HepG2 (cell line): ENCODE results near the gene THEMIS. TPM values are rescaled to one million over a fixed set of nuclear protein-coding genes. Genes with fewer than 3 reads are reported as not detected.

Experiments
- ATAC-seq: fragments of 200-7000 bp; cut with Tn5 transposase; 3 replicates; pipeline ENCODE4 v1.9.1; 2020; ENCODE audit warnings: mild to moderate bottlenecking, moderate library complexity
- BruUV-seq: library from RNA; stranded (reverse); fragments of 400-500 nt; replicated peaks from 2 replicates; lab custom pipeline; 2021; lab: Mats Ljungman, UMichigan
- CTCF ChIA-PET: fragments of 300-600 bp; formaldehyde crosslinking; extraction: SDS; loops from one replicate; lab custom pipeline; 2021; ENCODE audit warnings: low total read pairs, inconsistent platforms, low intra/inter-chr PET ratio; lab: Yijun Ruan, JAX
- POLR2A ChIA-PET: fragments of 350-600 bp; sonication (Branson Sonifier 250); formaldehyde crosslinking; loops from one replicate; lab custom pipeline; 2020; ENCODE audit warnings: antibody characterized with exemption, inconsistent platforms; lab: Yijun Ruan, JAX
- DNase-seq: peaks from one replicate; pipeline ENCODE4 v3.0.0-alpha.2; 2015; ENCODE audit warnings: low spot score
- FAIRE-seq: peaks from 3 replicates; lab custom pipeline; 2011; peaks lifted over from hg19 to GRCh38; lab: Jason Lieb, UNC
- H2AFZ ChIP-seq: one replicate; pipeline ENCODE4 v1.6.1; 2011; ENCODE audit warnings: low read length, inconsistent platforms
- H3K27ac ChIP-seq: fragments of 300-600 bp; 3 replicates; pipeline ENCODE4 v1.8.0; 2011; ENCODE audit warnings: mixed run types, mild to moderate bottlenecking, mixed read lengths, low read length, inconsistent platforms; ENCODE audit not compliant: insufficient read depth; ENCODE audit errors: extremely low read length
- H3K27me3 ChIP-seq, 2 experiments: fragments of 200-600 bp in 1 of 2; 2 replicates in 1 of 2; 3 replicates in 1 of 2; pipeline versions ENCODE4 v1.6.0 to v1.8.0; 2011; ENCODE audit warnings: low read length in 2 of 2, mild to moderate bottlenecking in 2 of 2, moderate library complexity in 2 of 2, inconsistent platforms in 1 of 2; ENCODE audit not compliant: insufficient read depth in 2 of 2, control insufficient read depth in 1 of 2
- H3K36me3 ChIP-seq, 2 experiments: fragments of 200-600 bp in 1 of 2; replicated peaks in 1 of 2; 2 replicates in 1 of 2; 3 replicates in 1 of 2; pipeline versions ENCODE4 v1.5.1 to v1.8.0; 2011; ENCODE audit warnings: low read length in 2 of 2, inconsistent platforms in 1 of 2; ENCODE audit not compliant: insufficient read depth in 2 of 2, control insufficient read depth in 1 of 2
- H3K4me1 ChIP-seq: 2 replicates; pipeline ENCODE4 v1.5.1; 2012; ENCODE audit warnings: low read length, inconsistent platforms; ENCODE audit not compliant: insufficient read depth
- H3K4me2 ChIP-seq: 2 replicates; pipeline ENCODE4 v1.6.0; 2011; ENCODE audit warnings: low read depth, low read length, inconsistent platforms
- H3K4me3 ChIP-seq, 3 experiments: fragments of 200-600 bp in 1 of 3; sonication (generic), shearing (Covaris generic) in 1 of 3; replicated peaks in 1 of 3; 2 replicates each; pipeline ENCODE4 v1.5.1; 2011 to 2016; ENCODE audit warnings: low read length in 3 of 3, inconsistent platforms in 2 of 3, low read depth in 2 of 3, mild to moderate bottlenecking in 2 of 3, control low read depth in 1 of 3, mixed read lengths in 1 of 3; ENCODE audit not compliant: insufficient read depth in 1 of 3
- H3K79me2 ChIP-seq: one replicate; pipeline ENCODE4 v1.6.1; 2011; ENCODE audit warnings: low read length, inconsistent platforms; ENCODE audit not compliant: insufficient read depth
- H3K9ac ChIP-seq: 2 replicates; pipeline ENCODE4 v1.6.0; 2011; ENCODE audit warnings: mild to moderate bottlenecking, low read depth, low read length, inconsistent platforms; ENCODE audit not compliant: insufficient read depth
- H3K9me3 ChIP-seq: 2 replicates; pipeline ENCODE4 v1.5.1; 2012; ENCODE audit warnings: mild to moderate bottlenecking, low read length
- H4K20me1 ChIP-seq: 2 replicates; pipeline ENCODE4 v1.6.0; 2011; ENCODE audit warnings: inconsistent platforms, mild to moderate bottlenecking, low read length, moderate library complexity; ENCODE audit not compliant: insufficient read depth
- ATF1 ChIP-seq: IDR thresholded peaks from 2 replicates; pipeline ENCODE4 v1.6.1; 2016; ENCODE audit warnings: mild to moderate bottlenecking, control low read depth
- HES4 ChIP-seq: sonication (generic); formaldehyde crosslinking; IDR thresholded peaks from 2 replicates; pipeline ENCODE4 v1.9.0; 2021; ENCODE audit warnings: mild to moderate bottlenecking, missing genetic modification reagents, borderline replicate concordance
- TCF7L2 ChIP-seq: IDR thresholded peaks from 2 replicates; pipeline ENCODE4 v1.6.1; 2011; ENCODE audit warnings: mild to moderate bottlenecking, low read depth, low read length, moderate library complexity
- ZNF143 ChIP-seq: sonication (generic); formaldehyde crosslinking; IDR thresholded peaks from 2 replicates; pipeline ENCODE4 v1.4.0; 2020; ENCODE audit warnings: missing genetic modification reagents
- ZNF570 ChIP-seq: sonication (generic); formaldehyde crosslinking; IDR thresholded peaks from 2 replicates; pipeline ENCODE4 v1.4.0; 2020; ENCODE audit warnings: mild to moderate bottlenecking, missing genetic modification reagents, borderline replicate concordance
- ZNF816 ChIP-seq: sonication (generic); formaldehyde crosslinking; IDR thresholded peaks from 2 replicates; pipeline ENCODE4 v1.8.0; 2022; ENCODE audit warnings: missing genetic modification reagents, mild to moderate bottlenecking, borderline replicate concordance
- ZSCAN31 ChIP-seq: sonication (generic); formaldehyde crosslinking; IDR thresholded peaks from 2 replicates; pipeline ENCODE4 v1.5.0; 2020; ENCODE audit warnings: low read depth, mild to moderate bottlenecking, missing genetic modification reagents
- in situ Hi-C: cut with HindIII; loops from 2 replicates; pipeline ENCODE4 v1.10.0; 2017; ENCODE audit warnings: low pct_unique_long_range_greater_than_20kb; ENCODE audit not compliant: extremely low pct_ligation_motif_present
- intact Hi-C: fragments of 100-400 bp; cut with micrococcal nuclease; formaldehyde crosslinking; loops from one replicate; pipeline ENCODE4 v1.10.0; 2022; ENCODE audit not compliant: unreplicated experiment
- polyA plus RNA-seq, 8 experiments: library from polyadenylated mRNA; depleted of rRNA in 3 of 8; stranded (reverse) in 7 of 8; unstranded in 1 of 8; fragments of >200 nt; fragmentation: Illumina TruSeq in 4 of 8; extraction: Trizol in 4 of 8; gene quantifications; 2 replicates each; pipeline versions ENCODE4 v1.2.1 to v1.2.3, GENCODE V29; 2011 to 2016; ENCODE audit warnings: low read depth in 4 of 8, missing spikeins in 1 of 8, mixed read lengths in 1 of 8; ENCODE audit not compliant: insufficient read depth in 1 of 8
- total RNA-seq, 5 experiments: library from RNA; depleted of rRNA; stranded (reverse); fragments of >200 nt; fragmentation: Illumina TruSeq; extraction: Trizol; gene quantifications; 2 replicates each; pipeline ENCODE4 v1.2.3, GENCODE V29; 2016; ENCODE audit warnings: low read depth in 1 of 5
- TF ChIP-seq, protein P1 (sequence below): fragments of 450-650 bp; IDR thresholded peaks from 2 replicates; pipeline ENCODE4 v1.6.1; 2017
- TF ChIP-seq, protein P2 (sequence below): sonication (generic); formaldehyde crosslinking; IDR thresholded peaks from 2 replicates; pipeline ENCODE4 v1.9.0; 2021; ENCODE audit warnings: missing genetic modification reagents, borderline replicate concordance
- TF ChIP-seq, protein P3 (sequence below): sonication (generic); formaldehyde crosslinking; IDR thresholded peaks from 2 replicates; pipeline ENCODE4 v1.4.0; 2020; ENCODE audit warnings: missing genetic modification reagents

THEMIS gene
- total and polyA plus RNA-seq, 2 of the 13 experiments (the other 11 are each of a cell fraction or from before 2014, with no cell fraction given), result not detected

DNA sequence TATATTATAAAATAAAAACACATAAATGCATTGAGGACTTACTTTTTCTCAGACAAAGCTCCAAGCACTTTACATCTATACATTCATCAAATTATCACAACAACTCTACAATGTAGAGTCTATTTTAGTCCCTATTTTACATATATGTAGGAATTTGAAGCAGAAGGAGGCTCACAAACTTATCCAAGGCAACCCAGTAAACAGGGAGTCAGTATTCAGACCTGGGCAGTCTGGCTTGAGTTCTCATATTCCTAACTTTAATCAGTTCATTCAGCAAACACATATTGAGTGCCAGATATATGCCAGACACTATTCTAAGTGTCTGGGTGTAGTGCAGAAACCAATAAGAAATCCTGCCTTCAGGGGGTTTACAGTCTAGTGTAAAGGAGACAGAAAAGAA lies 194.6 kb downstream of the THEMIS start (continued):
- TF ChIP-seq, protein P1, sequence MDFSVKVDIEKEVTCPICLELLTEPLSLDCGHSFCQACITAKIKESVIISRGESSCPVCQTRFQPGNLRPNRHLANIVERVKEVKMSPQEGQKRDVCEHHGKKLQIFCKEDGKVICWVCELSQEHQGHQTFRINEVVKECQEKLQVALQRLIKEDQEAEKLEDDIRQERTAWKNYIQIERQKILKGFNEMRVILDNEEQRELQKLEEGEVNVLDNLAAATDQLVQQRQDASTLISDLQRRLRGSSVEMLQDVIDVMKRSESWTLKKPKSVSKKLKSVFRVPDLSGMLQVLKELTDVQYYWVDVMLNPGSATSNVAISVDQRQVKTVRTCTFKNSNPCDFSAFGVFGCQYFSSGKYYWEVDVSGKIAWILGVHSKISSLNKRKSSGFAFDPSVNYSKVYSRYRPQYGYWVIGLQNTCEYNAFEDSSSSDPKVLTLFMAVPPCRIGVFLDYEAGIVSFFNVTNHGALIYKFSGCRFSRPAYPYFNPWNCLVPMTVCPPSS, result no peak
- TF ChIP-seq TCF7L2, result no peak
- TF ChIP-seq, protein P2, sequence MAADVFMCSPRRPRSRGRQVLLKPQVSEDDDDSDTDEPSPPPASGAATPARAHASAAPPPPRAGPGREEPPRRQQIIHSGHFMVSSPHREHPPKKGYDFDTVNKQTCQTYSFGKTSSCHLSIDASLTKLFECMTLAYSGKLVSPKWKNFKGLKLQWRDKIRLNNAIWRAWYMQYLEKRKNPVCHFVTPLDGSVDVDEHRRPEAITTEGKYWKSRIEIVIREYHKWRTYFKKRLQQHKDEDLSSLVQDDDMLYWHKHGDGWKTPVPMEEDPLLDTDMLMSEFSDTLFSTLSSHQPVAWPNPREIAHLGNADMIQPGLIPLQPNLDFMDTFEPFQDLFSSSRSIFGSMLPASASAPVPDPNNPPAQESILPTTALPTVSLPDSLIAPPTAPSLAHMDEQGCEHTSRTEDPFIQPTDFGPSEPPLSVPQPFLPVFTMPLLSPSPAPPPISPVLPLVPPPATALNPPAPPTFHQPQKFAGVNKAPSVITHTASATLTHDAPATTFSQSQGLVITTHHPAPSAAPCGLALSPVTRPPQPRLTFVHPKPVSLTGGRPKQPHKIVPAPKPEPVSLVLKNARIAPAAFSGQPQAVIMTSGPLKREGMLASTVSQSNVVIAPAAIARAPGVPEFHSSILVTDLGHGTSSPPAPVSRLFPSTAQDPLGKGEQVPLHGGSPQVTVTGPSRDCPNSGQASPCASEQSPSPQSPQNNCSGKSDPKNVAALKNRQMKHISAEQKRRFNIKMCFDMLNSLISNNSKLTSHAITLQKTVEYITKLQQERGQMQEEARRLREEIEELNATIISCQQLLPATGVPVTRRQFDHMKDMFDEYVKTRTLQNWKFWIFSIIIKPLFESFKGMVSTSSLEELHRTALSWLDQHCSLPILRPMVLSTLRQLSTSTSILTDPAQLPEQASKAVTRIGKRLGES (CRISPR knock-in tag), result no peak
- no peak for TF ChIP-seq ZNF570 (CRISPR knock-in tag)
- no peak for TF ChIP-seq ATF1 (CRISPR knock-in tag)
- TF ChIP-seq ZNF816 (CRISPR knock-in tag), result no peak
- TF ChIP-seq, all 625 proteins: peak for 0

DNA sequence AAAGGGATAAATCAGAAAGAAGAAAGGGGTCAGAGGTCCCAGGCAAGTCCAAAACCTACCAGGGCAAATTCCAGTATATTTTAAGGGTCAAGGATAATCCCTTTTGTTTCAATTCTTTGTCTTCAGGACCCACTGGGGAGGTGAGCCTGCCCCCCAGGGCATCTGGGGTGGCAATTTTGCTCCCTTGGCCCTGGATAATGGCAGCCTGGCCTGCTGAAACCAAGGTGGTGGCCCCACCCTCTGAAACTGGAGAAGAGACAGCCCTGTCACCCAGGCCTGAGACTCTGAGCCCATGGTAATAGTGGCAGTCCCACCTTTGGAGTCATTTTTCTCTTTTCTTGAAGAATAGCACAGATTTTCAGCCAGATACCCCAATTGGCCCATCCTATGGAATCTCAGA lies 205.8 kb downstream of the THEMIS start:
- Histone ChIP-seq H3K27ac (no peak overlapping the region), H3K9me3 (no peaks in the 10 kb centered on the region), H2AFZ (no peak overlapping the region), H3K9ac (no peak overlapping the region), H3K4me2 (no peak overlapping the region), H3K4me3 (no peak overlapping the region), H3K4me1 (no peaks in the 10 kb centered on the region), H3K27me3 (no peaks in the 10 kb centered on the region), H3K79me2 (no peaks in the 10 kb centered on the region), H3K36me3 (no peaks in the 10 kb centered on the region), H4K20me1 (no peaks in the 10 kb centered on the region)
- no peak for FAIRE-seq
- ChIA-PET CTCF (no interaction called here), POLR2A (no interaction called here)
- in situ Hi-C loops, result no loop called here
- no peak for ATAC-seq
- no TSS peak for BruUV-seq
- TF ChIP-seq ZSCAN31 (no peak), HES4 (no peak), ZNF143 (CRISPR knock-in tag) (no peak)
- TF ChIP-seq, protein P3, sequence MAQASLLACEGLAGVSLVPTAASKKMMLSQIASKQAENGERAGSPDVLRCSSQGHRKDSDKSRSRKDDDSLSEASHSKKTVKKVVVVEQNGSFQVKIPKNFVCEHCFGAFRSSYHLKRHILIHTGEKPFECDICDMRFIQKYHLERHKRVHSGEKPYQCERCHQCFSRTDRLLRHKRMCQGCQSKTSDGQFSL (CRISPR knock-in tag), result no peak
- no peak for DNase-seq
- intact Hi-C loops, result loop anchor here (5.0 kb wide), 1 partner anchor 1332 kb away; no protein-coding TSS in a partner anchor
